GM06990 (cell line): ENCODE results near the gene SYT10.

Source experiments
- DNase-seq: peaks from one replicate; pipeline ENCODE4 v3.0.0-alpha.2; 2011; ENCODE audit not compliant: insufficient read length; ENCODE audit errors: extremely low read depth
- H3K27me3 ChIP-seq: replicated peaks from 2 replicates; pipeline ENCODE4 v1.6.0; 2011; ENCODE audit warnings: low read length; ENCODE audit not compliant: control insufficient read depth, insufficient read depth
- H3K36me3 ChIP-seq: 2 replicates; pipeline ENCODE4 v1.5.1; 2011; ENCODE audit warnings: low read length; ENCODE audit not compliant: control insufficient read depth, insufficient read depth
- H3K4me3 ChIP-seq: replicated peaks from 2 replicates; pipeline ENCODE4 v1.5.1; 2011; ENCODE audit warnings: low read depth, mild to moderate bottlenecking, control low read depth, low read length
- CTCF ChIP-seq: IDR thresholded peaks from 2 replicates; pipeline ENCODE4 v1.5.1; 2011; ENCODE audit warnings: low read length, control low read depth, mild to moderate bottlenecking, inconsistent platforms; ENCODE audit not compliant: insufficient read depth, poor library complexity, severe bottlenecking

Gene SYT10

GRCh38 chr12:33439587-33440011 is at the start of gene SYT10:
SYT10 (minus strand) TSS chr12:33439819; CDS start chr12:33439522, 297 bp downstream.
- DNase-seq, result peak; percentile 9
- Histone ChIP-seq H3K27me3 (no peaks in the 10 kb centered on the region), H3K4me3 (no peak within 1 kb of the TSS), H3K36me3 (no peaks in the 10 kb centered on the region)
- no peak for TF ChIP-seq CTCF

GRCh38 chr12:33488036-33488435 is 48.4 kb upstream of the SYT10 start:
- no peak overlapping the region for H3K4me3 ChIP-seq
- TF ChIP-seq CTCF, result no peak
- no peak for DNase-seq
- H3K36me3 ChIP-seq, result no peaks in the 10 kb centered on the region
- H3K27me3 ChIP-seq, result no peaks in the 10 kb centered on the region

GRCh38 chr12:33486058-33486457 is 46.4 kb upstream of the SYT10 start:
- TF ChIP-seq CTCF, result no peak
- no peaks in the 10 kb centered on the region for H3K36me3 ChIP-seq

GRCh38 chr12:33484161-33484560 is 44.5 kb upstream of the SYT10 start:
- Histone ChIP-seq H3K36me3 (no peaks in the 10 kb centered on the region), H3K27me3 (no peaks in the 10 kb centered on the region), H3K4me3 (no peak overlapping the region)
- no peak for TF ChIP-seq CTCF
- DNase-seq, result no peak

More at GRCh38 chr12:33486058-33486457, 46.4 kb upstream of the SYT10 start:
- Histone ChIP-seq H3K4me3 (no peak overlapping the region), H3K27me3 (no peaks in the 10 kb centered on the region)
- no peak for DNase-seq

- DNase-seq, result no peak
- no peak for TF ChIP-seq CTCF
- Histone ChIP-seq H3K27me3 (no peaks in the 10 kb centered on the region), H3K4me3 (no peak overlapping the region), H3K36me3 (no peaks in the 10 kb centered on the region)
These were observed 40.7 kb upstream of the SYT10 start for GRCh38 chr12:33480366-33480765.

- no peaks in the 10 kb centered on the region for H3K36me3 ChIP-seq
- DNase-seq, result no peak
- TF ChIP-seq CTCF, result no peak
These were observed 36.4 kb upstream of the SYT10 start for GRCh38 chr12:33476058-33476457.

More at GRCh38 chr12:33476058-33476457, 36.4 kb upstream of the SYT10 start:
- Histone ChIP-seq H3K4me3 (no peak overlapping the region), H3K27me3 (no peaks in the 10 kb centered on the region)
